Right lobe of liver (tissue), 4 donors: ENCODE measurements around the gene TTC9B.

Experiments used
- CTCF ChIP-seq, 4 donors: fragments of 200-600 bp in 3 of 4; fragments of 450-650 bp in 1 of 4; IDR thresholded peaks; one replicate each; pipeline versions ENCODE4 v1.5.1 to v1.8.0; 2016 to 2022; ENCODE audit warnings: antibody characterized with exemption in 4 of 4, mild to moderate bottlenecking in 2 of 4
- POLR2A ChIP-seq: fragments of 450-650 bp; IDR thresholded peaks from one replicate; pipeline ENCODE4 v1.6.1; 2017; ENCODE audit warnings: antibody characterized with exemption, mild to moderate bottlenecking
- donor health status: DM: no; HTN: no; CAD: no.
- donor health status: DM: no; HTN: no; CAD: no.
- donor health status: DM: no; HTN: yes; CAD: no.

DNA sequence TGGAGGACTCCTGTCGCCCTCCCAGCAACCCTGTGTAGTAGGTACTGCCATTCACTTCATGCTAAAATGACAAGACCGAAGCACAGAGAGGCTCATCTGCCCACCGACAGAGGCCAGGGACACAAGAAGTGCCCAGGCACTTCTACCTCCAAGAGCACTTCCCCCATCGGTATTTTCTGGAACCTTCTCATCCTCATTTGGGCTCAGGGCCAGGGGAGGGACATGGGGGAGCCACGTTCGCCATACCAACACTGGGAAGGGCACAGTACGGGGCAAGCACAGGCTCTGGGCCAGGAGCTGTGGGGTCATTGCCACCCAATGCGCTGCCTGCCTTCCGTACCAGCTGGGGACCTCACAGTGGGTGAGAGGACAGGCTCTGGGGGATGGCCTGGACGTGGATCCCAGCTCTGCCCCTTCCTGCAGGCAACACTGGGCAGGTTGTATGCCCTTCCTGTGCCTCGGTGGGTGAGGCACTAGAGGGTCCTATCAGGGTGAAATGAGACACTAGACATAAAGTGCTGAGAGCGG, 29.6 kb upstream of the TTC9B start:
- TF ChIP-seq CTCF (IDR thresholded peaks at IDR 0.05) (no peak), POLR2A (no peak)
